GM19324 (cell line): ENCODE data around the gene TVP23B.
"Not testable (repeated sequence)": the region's sequence is repeated elsewhere in the genome, so short reads cannot be mapped to it uniquely, and the experiment has no call there.

Experiments used
- ATAC-seq: cut with Tn5 transposase; IDR thresholded peaks from one replicate; pipeline ENCODE4 v1.9.1; 2021; ENCODE audit warnings: mild to moderate bottlenecking, moderate library complexity; ENCODE audit not compliant: unreplicated experiment, low FRiP score

The TVP23B gene

GRCh38 chr17:18780991-18781718 is at the start of gene TVP23B:
Gene TVP23B, plus strand, starts transcription at chr17:18781183. Its CDS starts 111 bp downstream, at chr17:18781294.
- peak; percentile 97 for ATAC-seq

- not testable (repeated sequence) for ATAC-seq
Measured at GRCh38 chr17:18732438-18732837, 48.5 kb upstream of the TVP23B start.

GRCh38 chr17:18733350-18733749 is 47.6 kb upstream of the TVP23B start:
- ATAC-seq = not testable (repeated sequence)

GRCh38 chr17:18739616-18740391 is 41.2 kb upstream of the TVP23B start:
- not testable (repeated sequence) for ATAC-seq

- ATAC-seq = not testable (repeated sequence)
Measured at GRCh38 chr17:18741228-18741627, 39.8 kb upstream of the TVP23B start.

GRCh38 chr17:18743699-18744421 is 37.1 kb upstream of the TVP23B start, which contains the start of gene FBXW10:
Gene FBXW10, plus strand, starts transcription at chr17:18744054. Its CDS starts 191 bp downstream, at chr17:18744245.
- ATAC-seq = not testable (repeated sequence)

- not testable (repeated sequence) for ATAC-seq
Measured at GRCh38 chr17:18744726-18745125, 36.3 kb upstream of the TVP23B start.

- not testable (repeated sequence) for ATAC-seq
Measured at GRCh38 chr17:18746551-18746950, 34.4 kb upstream of the TVP23B start.

GRCh38 chr17:18747501-18747900 is 33.5 kb upstream of the TVP23B start:
- not testable (repeated sequence) for ATAC-seq

- ATAC-seq = not testable (repeated sequence)
Measured at GRCh38 chr17:18750242-18750641, 30.7 kb upstream of the TVP23B start.

- not testable (repeated sequence) for ATAC-seq
Measured at GRCh38 chr17:18753829-18754409, 27.1 kb upstream of the TVP23B start.

GRCh38 chr17:18755969-18756368 is 25.0 kb upstream of the TVP23B start:
- not testable (repeated sequence) for ATAC-seq

GRCh38 chr17:18757368-18758044 is 23.5 kb upstream of the TVP23B start:
- ATAC-seq = not testable (repeated sequence)

- not testable (repeated sequence) for ATAC-seq
Measured at GRCh38 chr17:18758344-18758743, 22.6 kb upstream of the TVP23B start.

GRCh38 chr17:18760221-18760620 is 20.8 kb upstream of the TVP23B start:
- not testable (repeated sequence) for ATAC-seq

- not testable (repeated sequence) for ATAC-seq
Measured at GRCh38 chr17:18770572-18770971, 10.4 kb upstream of the TVP23B start.

- ATAC-seq = not testable (repeated sequence)
Measured at GRCh38 chr17:18771066-18771465, 9.9 kb upstream of the TVP23B start.

- no peak for ATAC-seq
Measured at GRCh38 chr17:18772471-18772870, 8.5 kb upstream of the TVP23B start.

- ATAC-seq = not testable (repeated sequence)
Measured at GRCh38 chr17:18781805-18782204, 822 bp downstream of the TVP23B start.

GRCh38 chr17:18785933-18786332 is 5.0 kb downstream of the TVP23B start:
- ATAC-seq = not testable (repeated sequence)
